GM21423 (cell line): ENCODE results near the gene LAMB1.
"Not testable (repeated sequence)": the region's sequence is repeated elsewhere in the genome, so short reads cannot be mapped to it uniquely, and the experiment has no call there.

Source experiments
- ATAC-seq: cut with Tn5 transposase; IDR thresholded peaks from one replicate; pipeline ENCODE4 v1.9.1; 2021; ENCODE audit warnings: mild to moderate bottlenecking, moderate library complexity; ENCODE audit not compliant: unreplicated experiment

The LAMB1 gene

GRCh38 chr7:108002726-108003598 is at the start of gene LAMB1:
TSS of gene LAMB1 (minus strand) at chr7:108003161. CDS start at chr7:108002885, 276 bp downstream.
- ATAC-seq: no peak

- ATAC-seq: no peak
Observed at GRCh38 chr7:108051454-108051853, 48.5 kb upstream of the LAMB1 start.

GRCh38 chr7:108049962-108050361 is 47.0 kb upstream of the LAMB1 start:
- peak; percentile 86 for ATAC-seq

DNA sequence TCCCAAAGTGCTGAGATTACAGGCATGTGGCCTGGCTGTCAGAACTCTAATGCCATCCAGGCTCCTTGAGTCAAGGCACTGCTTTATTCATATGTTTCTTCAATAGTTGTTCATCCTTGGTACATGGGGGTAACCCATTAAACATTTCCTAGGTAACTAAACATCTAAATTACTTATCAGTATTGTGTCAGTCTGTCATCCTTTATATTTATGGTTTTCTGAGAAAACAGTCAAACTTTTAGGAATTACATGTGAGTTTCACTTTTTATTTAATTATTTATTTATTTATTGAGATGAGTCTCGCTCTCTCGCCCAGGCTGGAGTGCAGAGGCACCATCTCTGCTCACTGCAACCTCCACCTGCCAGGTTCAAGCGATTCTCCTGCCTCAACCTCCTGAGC is 45.5 kb upstream of the LAMB1 start:
- ATAC-seq: no peak

GRCh38 chr7:108046952-108047506 is 44.1 kb upstream of the LAMB1 start:
- ATAC-seq: no peak

DNA sequence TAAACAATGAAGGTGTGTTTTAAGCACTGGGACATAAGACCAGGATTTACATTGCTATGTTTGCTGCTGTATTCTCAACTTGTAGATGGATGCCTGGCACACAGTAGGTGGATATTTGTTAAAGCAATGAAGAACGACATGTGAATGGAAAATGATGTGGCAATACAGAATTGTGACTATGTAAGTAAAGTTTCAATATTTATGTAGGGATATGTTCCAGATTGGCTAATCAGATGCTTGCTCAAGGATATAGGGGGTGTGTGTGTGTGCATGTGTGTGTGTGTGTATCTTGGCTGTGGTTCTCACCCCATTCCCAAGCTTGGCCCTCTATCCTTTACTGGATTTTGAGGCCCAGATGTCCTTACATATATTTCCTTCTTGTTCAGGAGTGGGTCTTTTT is 42.7 kb upstream of the LAMB1 start:
- no peak for ATAC-seq

DNA sequence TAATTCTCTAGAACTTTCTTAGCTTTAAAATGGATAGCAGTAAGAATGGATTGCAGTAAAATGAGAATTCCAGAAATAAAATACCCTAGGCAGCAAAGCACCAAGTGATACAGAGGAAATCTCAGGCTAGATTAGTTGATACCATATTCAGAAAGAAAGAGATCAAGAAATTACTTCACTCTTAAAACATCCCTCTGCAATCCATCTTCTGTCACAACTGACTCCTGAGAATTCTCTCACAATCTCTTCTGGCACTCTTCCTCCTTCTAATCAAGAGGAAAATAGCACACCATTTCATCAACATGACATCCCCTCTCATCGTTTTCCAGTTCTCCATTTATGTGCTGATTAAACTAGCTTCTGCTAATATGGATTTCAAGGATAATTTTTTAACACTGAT is 42.2 kb upstream of the LAMB1 start:
- ATAC-seq: no peak

DNA sequence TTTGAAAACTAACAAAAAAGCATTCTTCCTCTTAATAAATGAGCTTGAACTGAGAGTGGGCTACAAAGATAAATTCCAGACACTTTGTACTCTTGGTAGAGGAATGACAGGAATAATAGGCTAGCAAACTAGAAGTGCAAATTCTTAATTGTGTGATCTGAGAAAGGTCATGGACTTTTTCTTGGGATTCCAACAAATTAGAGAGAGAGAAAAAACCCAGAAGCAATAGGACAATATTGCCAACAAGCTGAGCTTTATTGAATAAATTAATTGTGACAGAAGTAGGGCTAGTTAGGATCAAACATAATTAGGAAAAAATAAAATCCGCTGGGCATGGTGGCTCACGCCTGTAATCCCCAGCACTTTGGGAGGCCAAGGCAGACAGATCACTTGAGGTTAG is 41.4 kb upstream of the LAMB1 start:
- ATAC-seq: no peak

- ATAC-seq: no peak
Observed at GRCh38 chr7:108038986-108039385, 36.0 kb upstream of the LAMB1 start.

DNA sequence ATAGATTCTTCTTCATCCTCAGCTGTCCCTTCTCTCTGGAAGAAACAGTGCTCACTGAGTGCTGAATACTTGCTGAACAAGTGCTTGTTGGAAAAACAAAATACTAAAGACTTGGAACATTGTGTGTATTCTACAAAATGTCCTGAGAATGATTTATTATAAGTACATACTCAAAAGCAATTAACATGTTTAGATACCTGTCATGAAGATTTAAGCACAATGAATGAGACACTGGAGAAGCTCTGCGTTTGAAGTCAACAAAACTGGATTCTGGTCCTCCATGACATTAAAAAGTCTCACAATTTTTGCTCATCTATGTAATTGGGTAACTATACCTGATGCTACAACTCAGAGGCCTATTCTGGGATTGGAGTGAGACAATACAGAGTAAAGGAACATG is 34.8 kb upstream of the LAMB1 start:
- ATAC-seq: no peak

DNA sequence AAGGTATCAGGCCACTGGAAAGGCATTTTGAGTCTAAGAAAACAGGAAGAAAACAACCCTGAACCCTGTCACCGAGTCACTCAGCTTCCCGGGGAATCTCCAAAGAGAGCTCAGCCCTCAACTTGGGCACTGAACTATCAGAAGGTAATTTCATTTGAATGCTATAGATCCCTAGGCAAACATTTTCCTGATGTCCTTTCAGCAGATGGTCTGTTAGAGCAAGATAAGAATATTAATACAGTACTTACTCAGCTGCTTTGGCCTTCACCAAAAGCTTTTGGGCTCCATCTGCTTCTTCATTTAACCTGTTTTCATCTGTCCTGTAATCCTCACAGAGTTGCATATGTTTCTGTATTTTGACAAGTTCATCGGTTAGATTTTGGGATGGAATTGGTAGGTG is 34.2 kb upstream of the LAMB1 start:
- ATAC-seq: no peak

- ATAC-seq: no peak
Observed at GRCh38 chr7:108034586-108034985, 31.6 kb upstream of the LAMB1 start.

DNA sequence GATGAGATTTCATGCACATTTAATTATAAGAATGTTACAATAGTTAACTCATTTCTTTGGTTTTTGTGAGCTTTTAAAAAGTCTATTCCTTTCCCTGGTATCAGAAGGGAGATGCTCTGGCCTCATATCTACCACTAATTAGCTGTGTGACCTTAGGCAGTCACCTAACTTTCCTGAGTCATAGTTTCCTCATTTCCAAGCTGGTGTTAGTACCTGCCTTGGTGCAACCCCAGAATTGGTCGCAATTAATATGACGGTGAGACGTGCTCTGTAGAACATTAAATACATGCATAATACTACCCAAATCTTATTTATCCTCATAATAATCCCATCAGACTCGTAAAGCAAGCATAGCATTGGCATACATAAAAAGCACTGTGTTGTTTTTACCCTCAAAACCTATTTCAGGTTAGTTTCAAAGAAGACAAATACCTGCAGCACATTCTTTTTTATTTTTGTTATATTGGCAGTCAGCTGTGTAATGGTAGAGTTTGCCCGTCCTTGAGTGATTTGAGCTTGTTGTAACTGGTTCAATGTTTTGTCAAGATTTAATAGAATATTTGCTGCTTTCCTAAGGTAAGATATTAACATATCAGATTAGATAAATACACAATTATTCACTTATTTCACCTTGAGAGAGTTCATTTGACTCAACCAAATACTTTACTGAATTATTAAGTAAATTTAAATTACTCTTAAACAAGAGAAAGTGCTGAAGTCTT is 31.0 kb upstream of the LAMB1 start:
- no peak for ATAC-seq

DNA sequence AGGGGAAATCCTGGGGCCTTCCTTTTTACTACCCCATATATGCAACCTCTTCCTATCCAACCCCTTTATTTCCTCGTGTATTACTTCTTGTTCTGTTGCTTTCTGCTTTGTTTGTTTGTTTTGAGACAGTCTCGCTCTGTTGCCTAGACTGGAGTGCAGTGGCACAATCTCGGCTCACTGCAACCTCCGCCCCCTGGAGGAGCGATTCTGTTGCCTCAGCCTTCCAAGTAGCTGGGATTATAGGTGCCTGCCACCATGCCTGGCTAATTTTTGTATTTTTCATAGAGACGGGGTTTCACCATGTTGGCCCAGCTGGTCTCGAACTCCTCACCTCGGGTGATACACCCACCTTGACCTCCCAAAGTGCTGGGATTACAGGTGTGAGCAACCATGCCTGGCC is 30.3 kb upstream of the LAMB1 start:
- ATAC-seq: not testable (repeated sequence)

DNA sequence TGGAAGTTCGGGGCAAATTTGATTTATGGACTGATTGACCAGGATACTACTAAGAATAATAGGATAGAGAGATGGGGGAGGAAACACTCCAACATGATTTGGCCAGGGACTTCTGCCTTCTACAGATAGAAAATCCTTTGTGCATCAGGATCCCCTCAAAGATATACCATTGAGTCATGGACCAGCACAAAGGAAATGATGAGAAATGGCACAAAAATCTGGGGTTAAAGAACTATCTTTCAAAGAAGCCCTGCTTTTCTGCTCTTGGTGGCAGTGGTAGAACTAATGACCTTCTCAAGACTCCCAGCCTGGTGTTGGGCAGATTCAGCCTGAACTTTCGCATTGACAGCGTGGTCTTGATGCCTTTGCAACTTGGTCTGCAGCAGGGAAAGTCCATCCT is 27.6 kb upstream of the LAMB1 start:
- no peak for ATAC-seq

GRCh38 chr7:108029034-108029433 is 26.1 kb upstream of the LAMB1 start:
- ATAC-seq: no peak

GRCh38 chr7:108028111-108028510 is 25.1 kb upstream of the LAMB1 start:
- no peak for ATAC-seq

GRCh38 chr7:108027239-108027638 is 24.3 kb upstream of the LAMB1 start:
- ATAC-seq: no peak

DNA sequence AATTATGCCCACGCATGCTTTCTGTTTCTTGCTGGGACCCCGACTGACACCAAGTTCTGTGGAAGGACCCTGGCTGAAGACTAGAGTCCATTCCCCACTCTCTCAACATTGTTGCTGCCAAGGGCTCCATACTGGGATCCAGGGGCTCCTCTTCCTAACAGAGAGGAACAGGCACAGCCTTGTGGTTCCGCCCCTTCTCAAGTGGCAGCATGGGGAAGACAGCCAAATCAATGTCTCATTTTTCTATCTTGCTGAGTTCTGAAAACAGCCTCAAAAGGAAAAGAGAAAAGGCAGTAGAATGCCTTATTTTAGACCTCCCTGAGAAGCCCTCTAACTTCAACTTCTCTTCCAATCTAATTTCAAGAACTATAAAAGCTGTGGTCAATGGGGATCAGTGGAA is 23.7 kb upstream of the LAMB1 start:
- no peak for ATAC-seq

DNA sequence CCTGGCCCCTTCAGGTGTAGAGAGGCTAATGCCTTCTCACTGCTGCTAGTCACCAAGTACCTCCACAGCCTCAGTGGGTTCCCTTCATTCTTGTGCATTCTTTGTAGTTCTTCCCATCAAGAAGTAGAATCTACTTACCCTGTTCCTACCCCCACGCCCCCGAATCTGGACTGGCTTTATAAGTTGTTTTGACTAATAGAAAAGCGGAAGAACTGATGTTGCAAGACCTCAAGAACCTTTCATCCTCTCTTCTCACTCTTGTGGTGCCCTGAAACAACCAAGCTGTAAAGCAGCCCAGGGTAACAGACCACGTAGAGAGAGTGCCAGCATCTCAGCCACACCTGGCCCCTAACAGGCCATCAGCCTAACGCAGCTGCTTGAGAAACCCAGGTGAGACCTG is 23.2 kb upstream of the LAMB1 start:
- no peak for ATAC-seq

DNA sequence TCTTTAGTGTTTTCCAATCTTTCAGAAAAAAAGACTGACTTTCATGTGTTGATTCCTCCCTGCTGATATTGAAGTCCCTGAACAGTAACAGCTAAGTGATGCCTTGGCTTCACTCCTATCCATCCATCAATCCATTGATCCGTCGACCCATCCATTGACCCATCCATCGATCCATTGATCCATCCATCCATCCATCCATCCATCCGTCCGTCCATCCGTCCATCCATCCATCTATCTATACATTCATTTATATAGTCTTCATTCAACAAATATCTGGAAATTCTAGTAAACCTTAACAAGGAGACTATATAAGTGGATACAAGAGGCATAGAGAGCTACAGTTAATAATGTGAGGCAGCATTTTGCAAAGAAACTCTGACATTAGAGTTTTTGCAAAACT is 21.6 kb upstream of the LAMB1 start:
- ATAC-seq: no peak

GRCh38 chr7:108020585-108020984 is 17.6 kb upstream of the LAMB1 start:
- ATAC-seq: no peak
